A549 (cell line): Measurements from ENCODE around the gene SMIM7. TPM values are rescaled to one million over a fixed set of nuclear protein-coding genes. Genes with fewer than 3 reads are reported as not detected.

Source experiments
- ATAC-seq, 2 experiments: fragments of 200-7000 bp in 1 of 2; fragments of >200 bp in 1 of 2; cut with Nextera tagmentation in 1 of 2; cut with Tn5 transposase in 1 of 2; 3 replicates each; pipeline versions ENCODE4 v1.8.0 to v1.9.1; 2018 to 2020; ENCODE audit warnings: mild to moderate bottlenecking in 1 of 2, moderate library complexity in 1 of 2
- CTCF ChIA-PET: fragments of 300-600 bp; sonication (Branson Sonifier 250); formaldehyde crosslinking; extraction: SDS; loops from one replicate; lab custom pipeline; 2021; ENCODE audit warnings: antibody characterized with exemption, inconsistent platforms; lab: Yijun Ruan, JAX
- POLR2A ChIA-PET: fragments of 350-600 bp; formaldehyde crosslinking; extraction: SDS; loops from one replicate; lab custom pipeline; 2021; ENCODE audit warnings: antibody characterized with exemption, inconsistent platforms; lab: Yijun Ruan, JAX
- DNase-seq, 2 experiments: peaks; one replicate each; pipeline versions ENCODE4 v3.0.0 to v3.0.0-alpha.2; 2011 to 2016; ENCODE audit warnings: low read depth in 1 of 2, low spot score in 1 of 2
- FAIRE-seq: peaks from 2 replicates; lab custom pipeline; 2011; peaks lifted over from hg19 to GRCh38; lab: Jason Lieb, UNC
- H3K27ac ChIP-seq, 2 experiments: fragments of >200 bp; sonication (Bioruptor Twin); formaldehyde crosslinking; 3 replicates each; pipeline ENCODE4 v1.5.1; 2016 to 2017
- H3K4me1 ChIP-seq: fragments of >200 bp; sonication (Bioruptor Twin); formaldehyde crosslinking; 3 replicates; pipeline ENCODE4 v1.6.1; 2016
- H3K4me2 ChIP-seq: fragments of >200 bp; sonication (Bioruptor Twin); formaldehyde crosslinking; 3 replicates; pipeline ENCODE4 v1.6.1; 2016
- H3K4me3 ChIP-seq: fragments of >200 bp; sonication (Bioruptor Twin); formaldehyde crosslinking; 3 replicates; pipeline ENCODE4 v1.5.1; 2016
- H3K9me3 ChIP-seq: fragments of >200 bp; sonication (Bioruptor Twin); formaldehyde crosslinking; 3 replicates; pipeline ENCODE4 v1.6.1; 2016
- BHLHE40 ChIP-seq: IDR thresholded peaks from 2 replicates; pipeline ENCODE4 v1.6.1; 2012; ENCODE audit warnings: low read depth, low read length, inconsistent platforms
- CBX2 ChIP-seq: fragments of 200-600 bp; sonication (generic); IDR thresholded peaks from 2 replicates; pipeline ENCODE4 v1.6.1; 2016; ENCODE audit warnings: low read depth, mild to moderate bottlenecking, borderline replicate concordance
- EP300 ChIP-seq, 2 experiments: fragments of >200 bp; sonication (Bioruptor Twin); formaldehyde crosslinking; IDR thresholded peaks; 2 replicates in 1 of 2; 3 replicates in 1 of 2; pipeline ENCODE4 v1.6.1; 2016 to 2017
- ESRRA ChIP-seq: fragments of 150-350 bp; IDR thresholded peaks from 2 replicates; pipeline ENCODE4 v1.6.1; 2014; ENCODE audit warnings: mild to moderate bottlenecking, low read length, borderline replicate concordance
- FOSB ChIP-seq: fragments of 250-450 bp; sonication (Bioruptor Pico); IDR thresholded peaks from 2 replicates; pipeline ENCODE4 v1.5.0; 2020; ENCODE audit warnings: mild to moderate bottlenecking, moderate library complexity
- GATA3 ChIP-seq: IDR thresholded peaks from 2 replicates; pipeline ENCODE4 v1.6.1; 2012; ENCODE audit warnings: borderline replicate concordance
- JUN ChIP-seq, 2 experiments: fragments of >200 bp; sonication (Bioruptor Twin); formaldehyde crosslinking; IDR thresholded peaks; 2 replicates in 1 of 2; 3 replicates in 1 of 2; pipeline ENCODE4 v1.6.1; 2016 to 2017
- JUNB ChIP-seq: fragments of >200 bp; sonication (Bioruptor Twin); formaldehyde crosslinking; IDR thresholded peaks from 2 replicates; pipeline ENCODE4 v1.6.1; 2016
- KDM5A ChIP-seq: fragments of 200-600 bp; sonication (generic); IDR thresholded peaks from 2 replicates; pipeline ENCODE4 v1.6.1; 2016; ENCODE audit warnings: antibody characterized with exemption, mild to moderate bottlenecking
- MAZ ChIP-seq: fragments of 150-350 bp; IDR thresholded peaks from 2 replicates; pipeline ENCODE4 v1.6.1; 2014; ENCODE audit warnings: antibody characterized with exemption, low read depth, low read length, borderline replicate concordance
- NFE2L2 ChIP-seq: fragments of 150-350 bp; conservative IDR thresholded peaks from 2 replicates; pipeline ENCODE4 v1.6.1; 2014; ENCODE audit warnings: low read length
- NPAS2 ChIP-seq: fragments of 250-450 bp; sonication (Bioruptor Pico); IDR thresholded peaks from 2 replicates; pipeline ENCODE4 v1.8.0; 2022; ENCODE audit warnings: mild to moderate bottlenecking, moderate library complexity, borderline replicate concordance
- NR3C1 ChIP-seq: fragments of >200 bp; sonication (Bioruptor Twin); formaldehyde crosslinking; IDR thresholded peaks from 3 replicates; pipeline ENCODE4 v1.6.1; 2017
- PHF8 ChIP-seq: fragments of 200-600 bp; sonication (generic); IDR thresholded peaks from 2 replicates; pipeline ENCODE4 v1.6.1; 2016; ENCODE audit warnings: low read depth, mild to moderate bottlenecking, antibody characterized with exemption, moderate library complexity, borderline replicate concordance
- POLR2A ChIP-seq: IDR thresholded peaks from 2 replicates; pipeline ENCODE4 v1.6.1; 2012; ENCODE audit warnings: mild to moderate bottlenecking, low read length
- RARB ChIP-seq: fragments of 250-450 bp; sonication (Bioruptor Pico); IDR thresholded peaks from 2 replicates; pipeline ENCODE4 v1.8.0; 2021; ENCODE audit warnings: mild to moderate bottlenecking, moderate library complexity
- RCOR1 ChIP-seq: fragments of 150-350 bp; IDR thresholded peaks from 2 replicates; pipeline ENCODE4 v1.6.1; 2014; ENCODE audit warnings: antibody characterized with exemption, low read length, low read depth
- RFX5 ChIP-seq: fragments of 450-650 bp; IDR thresholded peaks from 2 replicates; pipeline ENCODE4 v1.7.1; 2014; ENCODE audit warnings: antibody characterized with exemption, mild to moderate bottlenecking, moderate library complexity
- SMC3 ChIP-seq: fragments of >200 bp; sonication (Bioruptor Twin); formaldehyde crosslinking; IDR thresholded peaks from 3 replicates; pipeline ENCODE4 v1.6.1; 2018; ENCODE audit warnings: inconsistent platforms
- SREBF2 ChIP-seq: fragments of 450-650 bp; IDR thresholded peaks from 2 replicates; pipeline ENCODE4 v1.6.1; 2014; ENCODE audit warnings: mild to moderate bottlenecking, moderate library complexity
- ZFP36 ChIP-seq: fragments of 450-650 bp; IDR thresholded peaks from 2 replicates; pipeline ENCODE4 v1.6.1; 2014; ENCODE audit warnings: borderline replicate concordance; ENCODE audit not compliant: partially characterized antibody
- ZNF302 ChIP-seq: fragments of 250-450 bp; sonication (Bioruptor Pico); IDR thresholded peaks from 2 replicates; pipeline ENCODE4 v1.9.0; 2021; ENCODE audit warnings: inconsistent platforms, mild to moderate bottlenecking, moderate library complexity
- WGBS: methylation state at CpG from one replicate; pipeline ENCODE4 v1.1.6; 2017; ENCODE audit errors: missing lambda C conversion rate; 5-methylcytosine and 5-hydroxymethylcytosine counted together
- polyA plus RNA-seq, 4 experiments: library from polyadenylated mRNA; depleted of rRNA in 3 of 4; stranded (reverse); fragments of >200 nt; fragmentation: RNase III in 1 of 4; extraction: RNeasy Plus Mini Kit Qiagen cat#74134 plus additional on column Dnase treatment in 1 of 4; gene quantifications; 2 replicates in 3 of 4; 3 replicates in 1 of 4; pipeline ENCODE4 v1.2.3, GENCODE V29; 2011 to 2017
- TF ChIP-seq, protein P1 (sequence below): fragments of 250-450 bp; sonication (Bioruptor Pico); IDR thresholded peaks from 2 replicates; pipeline ENCODE4 v1.5.0; 2020; ENCODE audit warnings: low read depth, mild to moderate bottlenecking, moderate library complexity
- TF ChIP-seq, protein P2 (sequence below): fragments of 150-350 bp; IDR thresholded peaks from 2 replicates; pipeline ENCODE4 v1.6.1; 2014; ENCODE audit warnings: low read depth, mild to moderate bottlenecking, low read length

The SMIM7 gene
- polyA plus RNA-seq, 2 of the 4 experiments (the other 2 are of a cell fraction): 74.7 to 98.8 TPM

GRCh38 chr19:16600824-16601223 lies 59.1 kb downstream of the SMIM7 start:
- no peak for TF ChIP-seq JUNB
- TF ChIP-seq ZNF302 (CRISPR knock-in tag): no peak
- no peak for TF ChIP-seq PHF8
- no peak for TF ChIP-seq SREBF2
- TF ChIP-seq SMC3: no peak
- no peak for TF ChIP-seq POLR2A
- TF ChIP-seq NR3C1: no peak
- TF ChIP-seq ZFP36: no peak
- TF ChIP-seq, protein P1, sequence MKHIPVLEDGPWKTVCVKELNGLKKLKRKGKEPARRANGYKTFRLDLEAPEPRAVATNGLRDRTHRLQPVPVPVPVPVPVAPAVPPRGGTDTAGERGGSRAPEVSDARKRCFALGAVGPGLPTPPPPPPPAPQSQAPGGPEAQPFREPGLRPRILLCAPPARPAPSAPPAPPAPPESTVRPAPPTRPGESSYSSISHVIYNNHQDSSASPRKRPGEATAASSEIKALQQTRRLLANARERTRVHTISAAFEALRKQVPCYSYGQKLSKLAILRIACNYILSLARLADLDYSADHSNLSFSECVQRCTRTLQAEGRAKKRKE (CRISPR knock-in tag): no peak
- TF ChIP-seq KDM5A: no peak
- TF ChIP-seq, protein P2, sequence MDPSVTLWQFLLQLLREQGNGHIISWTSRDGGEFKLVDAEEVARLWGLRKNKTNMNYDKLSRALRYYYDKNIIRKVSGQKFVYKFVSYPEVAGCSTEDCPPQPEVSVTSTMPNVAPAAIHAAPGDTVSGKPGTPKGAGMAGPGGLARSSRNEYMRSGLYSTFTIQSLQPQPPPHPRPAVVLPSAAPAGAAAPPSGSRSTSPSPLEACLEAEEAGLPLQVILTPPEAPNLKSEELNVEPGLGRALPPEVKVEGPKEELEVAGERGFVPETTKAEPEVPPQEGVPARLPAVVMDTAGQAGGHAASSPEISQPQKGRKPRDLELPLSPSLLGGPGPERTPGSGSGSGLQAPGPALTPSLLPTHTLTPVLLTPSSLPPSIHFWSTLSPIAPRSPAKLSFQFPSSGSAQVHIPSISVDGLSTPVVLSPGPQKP: no peak
- TF ChIP-seq CBX2: no peak
- no peak for TF ChIP-seq NFE2L2
- TF ChIP-seq RCOR1: no peak
- no peak for TF ChIP-seq NPAS2 (CRISPR knock-in tag)
- no peak for TF ChIP-seq ESRRA
- TF ChIP-seq BHLHE40: no peak
- no peak for TF ChIP-seq JUN (IDR thresholded peaks at IDR 0.05)
- ChIA-PET CTCF (interaction anchor here (0.6 to 1.4 kb wide), 2 partner anchors 9 to 572 kb away, joined by 3 to 4 read pairs; no protein-coding TSS in a partner anchor), POLR2A (no interaction called here)
- no peak for ATAC-seq
- no peak overlapping the region for H3K27ac ChIP-seq
- DNase-seq: no peak
- H3K9me3 ChIP-seq: no peaks in the 10 kb centered on the region
- 96% methylated on average over 5 of the region's 5 CpGs for WGBS
- H3K4me3 ChIP-seq: no peak overlapping the region
- H3K4me1 ChIP-seq: no peaks in the 10 kb centered on the region; the same call in 2 of the 3 replicates
- no peak for FAIRE-seq
- no peak overlapping the region for H3K4me2 ChIP-seq

GRCh38 chr19:16599655-16600346 lies 60.1 kb downstream of the SMIM7 start:
- ChIA-PET POLR2A (no interaction called here), CTCF (interaction anchor here (0.6 kb wide), 1 partner anchor 24 kb away, joined by 6 read pairs; no protein-coding TSS in a partner anchor)
- FAIRE-seq (no peak), ATAC-seq (no peak), DNase-seq (no peak)
- H3K4me1 ChIP-seq: no peaks in the 10 kb centered on the region
- 75% methylated on average over 2 of the region's 6 CpGs for WGBS
- H3K9me3 ChIP-seq: no peaks in the 10 kb centered on the region
- H3K4me3 ChIP-seq: no peak overlapping the region
- no peak overlapping the region for H3K27ac ChIP-seq
- no peak overlapping the region for H3K4me2 ChIP-seq
- no peak for TF ChIP-seq RARB (CRISPR knock-in tag)
- TF ChIP-seq, protein P2: no peak
- no peak for TF ChIP-seq EP300 (IDR thresholded peaks at IDR 0.05)
- no peak for TF ChIP-seq GATA3
- TF ChIP-seq POLR2A: no peak
- no peak for TF ChIP-seq RFX5

GRCh38 chr19:16598848-16599247 lies 61.1 kb downstream of the SMIM7 start:
- POLR2A ChIA-PET: no interaction called here
- FAIRE-seq (no peak), DNase-seq (no peak), ATAC-seq (no peak)
- 77% methylated on average over 4 of the region's 4 CpGs for WGBS
- CTCF ChIA-PET: no interaction called here
- Histone ChIP-seq H3K27ac (no peak overlapping the region), H3K4me1 (no peaks in the 10 kb centered on the region), H3K9me3 (no peaks in the 10 kb centered on the region), H3K4me2 (no peak overlapping the region), H3K4me3 (no peak overlapping the region)
- TF ChIP-seq NFE2L2 (no peak), FOSB (CRISPR knock-in tag) (no peak), EP300 (IDR thresholded peaks at IDR 0.05) (no peak), MAZ (no peak)
